PC-9 (cell line): Measurements from ENCODE around the gene SLC10A1.

Experiments used
- CTCF ChIP-seq: fragments of 200-600 bp; sonication (generic); conservative IDR thresholded peaks from 2 replicates; pipeline ENCODE4 v1.6.1; 2017; ENCODE audit warnings: mixed run types, antibody characterized with exemption, mild to moderate bottlenecking, moderate library complexity
- EZH2 ChIP-seq: fragments of 200-600 bp; sonication (generic); IDR thresholded peaks from 2 replicates; pipeline ENCODE4 v1.8.0; 2017; ENCODE audit warnings: antibody characterized with exemption, low read depth

- TF ChIP-seq CTCF, result no peak
- no peak for TF ChIP-seq EZH2
Observed at GRCh38 chr14:69770559-69770958, 26.5 kb downstream of the SLC10A1 start.
